ENCODE results near the gene SLC26A8.

DNA sequence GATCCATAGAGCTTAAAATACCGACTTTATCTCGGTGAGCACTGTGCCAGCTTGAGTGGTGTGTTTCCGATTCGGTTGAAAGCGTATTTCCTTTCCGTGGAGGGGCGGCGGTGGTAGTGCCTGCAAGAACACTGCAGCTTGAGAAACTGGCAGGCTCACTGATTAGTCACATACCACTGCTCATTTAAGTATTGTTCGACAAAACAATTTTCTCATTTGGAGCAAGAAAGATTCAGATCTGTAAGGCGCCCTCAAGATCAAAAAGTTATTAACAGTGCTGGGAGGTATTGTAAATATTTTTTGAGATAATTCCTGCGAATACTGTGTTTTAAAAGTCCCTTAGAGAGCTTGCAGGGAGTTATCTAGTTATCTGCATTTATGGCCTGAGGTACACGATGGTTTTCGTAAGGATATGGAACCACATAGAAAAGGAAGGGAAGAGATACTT, 4.5 kb upstream of the SLC26A8 start:
- TF ChIP-seq EZH2 (IDR thresholded peaks at IDR 0.05; ENCODE audit: low read depth, unreplicated experiment) (no peak), EZH2phosphoT487 (IDR thresholded peaks at IDR 0.05; ENCODE audit: unreplicated experiment) (no peak), POLR2AphosphoS5 (IDR thresholded peaks at IDR 0.05; ENCODE audit: low read depth) (no peak), STAT1 (IDR thresholded peaks at IDR 0.05; ENCODE audit: unreplicated experiment) (no peak), CREB1 (CRISPR knock-in tag; IDR thresholded peaks at IDR 0.05; ENCODE audit: low read depth) (no peak), JUNB (IDR thresholded peaks at IDR 0.05; ENCODE audit: unreplicated experiment) (no peak), ZNF331 (CRISPR knock-in tag; IDR thresholded peaks at IDR 0.05; ENCODE audit: low read depth) (no peak), NANOG (IDR thresholded peaks at IDR 0.05; ENCODE audit: borderline replicate concordance) (no peak)
- TF ChIP-seq, protein P1, sequence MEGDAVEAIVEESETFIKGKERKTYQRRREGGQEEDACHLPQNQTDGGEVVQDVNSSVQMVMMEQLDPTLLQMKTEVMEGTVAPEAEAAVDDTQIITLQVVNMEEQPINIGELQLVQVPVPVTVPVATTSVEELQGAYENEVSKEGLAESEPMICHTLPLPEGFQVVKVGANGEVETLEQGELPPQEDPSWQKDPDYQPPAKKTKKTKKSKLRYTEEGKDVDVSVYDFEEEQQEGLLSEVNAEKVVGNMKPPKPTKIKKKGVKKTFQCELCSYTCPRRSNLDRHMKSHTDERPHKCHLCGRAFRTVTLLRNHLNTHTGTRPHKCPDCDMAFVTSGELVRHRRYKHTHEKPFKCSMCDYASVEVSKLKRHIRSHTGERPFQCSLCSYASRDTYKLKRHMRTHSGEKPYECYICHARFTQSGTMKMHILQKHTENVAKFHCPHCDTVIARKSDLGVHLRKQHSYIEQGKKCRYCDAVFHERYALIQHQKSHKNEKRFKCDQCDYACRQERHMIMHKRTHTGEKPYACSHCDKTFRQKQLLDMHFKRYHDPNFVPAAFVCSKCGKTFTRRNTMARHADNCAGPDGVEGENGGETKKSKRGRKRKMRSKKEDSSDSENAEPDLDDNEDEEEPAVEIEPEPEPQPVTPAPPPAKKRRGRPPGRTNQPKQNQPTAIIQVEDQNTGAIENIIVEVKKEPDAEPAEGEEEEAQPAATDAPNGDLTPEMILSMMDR (conservative IDR thresholded peaks at IDR 0.05; ENCODE audit: low read depth in 2 of 2): no peak
- TF ChIP-seq, protein P2, sequence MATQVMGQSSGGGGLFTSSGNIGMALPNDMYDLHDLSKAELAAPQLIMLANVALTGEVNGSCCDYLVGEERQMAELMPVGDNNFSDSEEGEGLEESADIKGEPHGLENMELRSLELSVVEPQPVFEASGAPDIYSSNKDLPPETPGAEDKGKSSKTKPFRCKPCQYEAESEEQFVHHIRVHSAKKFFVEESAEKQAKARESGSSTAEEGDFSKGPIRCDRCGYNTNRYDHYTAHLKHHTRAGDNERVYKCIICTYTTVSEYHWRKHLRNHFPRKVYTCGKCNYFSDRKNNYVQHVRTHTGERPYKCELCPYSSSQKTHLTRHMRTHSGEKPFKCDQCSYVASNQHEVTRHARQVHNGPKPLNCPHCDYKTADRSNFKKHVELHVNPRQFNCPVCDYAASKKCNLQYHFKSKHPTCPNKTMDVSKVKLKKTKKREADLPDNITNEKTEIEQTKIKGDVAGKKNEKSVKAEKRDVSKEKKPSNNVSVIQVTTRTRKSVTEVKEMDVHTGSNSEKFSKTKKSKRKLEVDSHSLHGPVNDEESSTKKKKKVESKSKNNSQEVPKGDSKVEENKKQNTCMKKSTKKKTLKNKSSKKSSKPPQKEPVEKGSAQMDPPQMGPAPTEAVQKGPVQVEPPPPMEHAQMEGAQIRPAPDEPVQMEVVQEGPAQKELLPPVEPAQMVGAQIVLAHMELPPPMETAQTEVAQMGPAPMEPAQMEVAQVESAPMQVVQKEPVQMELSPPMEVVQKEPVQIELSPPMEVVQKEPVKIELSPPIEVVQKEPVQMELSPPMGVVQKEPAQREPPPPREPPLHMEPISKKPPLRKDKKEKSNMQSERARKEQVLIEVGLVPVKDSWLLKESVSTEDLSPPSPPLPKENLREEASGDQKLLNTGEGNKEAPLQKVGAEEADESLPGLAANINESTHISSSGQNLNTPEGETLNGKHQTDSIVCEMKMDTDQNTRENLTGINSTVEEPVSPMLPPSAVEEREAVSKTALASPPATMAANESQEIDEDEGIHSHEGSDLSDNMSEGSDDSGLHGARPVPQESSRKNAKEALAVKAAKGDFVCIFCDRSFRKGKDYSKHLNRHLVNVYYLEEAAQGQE (IDR thresholded peaks at IDR 0.05; ENCODE audit: unreplicated experiment): no peak

All from GM23338 (cell line).